Endometrial microvascular endothelial cells (primary cell): ENCODE results near the gene CAT. TPM values are rescaled to one million over a fixed set of nuclear protein-coding genes. Genes with fewer than 3 reads are reported as not detected.

Source experiments
- in situ Hi-C: cut with HindIII; loops from 2 replicates; pipeline ENCODE4 v1.10.0; 2017; ENCODE audit warnings: low sequenced_read_pairs, low pct_unique_long_range_greater_than_20kb; ENCODE audit errors: inconsistent ontology term
- total RNA-seq: library from RNA; depleted of rRNA; stranded (reverse); fragments of >200 nt; gene quantifications from one replicate; pipeline ENCODE4 v1.2.3, GENCODE V29; 2015; ENCODE audit errors: inconsistent ontology term

CAT gene
- total RNA-seq, 1 donor from 2014 or later, result 44.0 TPM

- in situ Hi-C loops, result no loop called here
Observed at GRCh38 chr11:34449013-34449412, 10.3 kb downstream of the CAT start.

DNA sequence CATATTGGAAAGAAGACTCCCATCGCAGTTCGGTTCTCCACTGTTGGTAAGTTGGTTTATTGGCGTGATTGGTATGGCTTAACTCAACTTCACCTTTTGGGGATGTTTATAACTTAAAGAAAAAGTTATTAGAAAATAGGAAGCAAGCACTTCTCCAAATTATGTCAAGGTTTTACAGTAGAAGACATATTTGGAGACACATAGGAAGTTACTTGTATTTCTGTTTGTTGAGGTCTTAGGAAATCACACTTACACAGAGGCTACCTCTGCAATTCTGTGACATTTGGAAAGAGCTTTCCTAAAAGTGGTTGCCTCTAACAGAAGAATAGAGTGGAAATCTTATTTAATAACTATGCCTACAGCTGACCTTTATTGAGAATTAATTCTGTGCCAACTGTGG, 12.3 kb downstream of the CAT start:
- in situ Hi-C loops, result no loop called here

DNA sequence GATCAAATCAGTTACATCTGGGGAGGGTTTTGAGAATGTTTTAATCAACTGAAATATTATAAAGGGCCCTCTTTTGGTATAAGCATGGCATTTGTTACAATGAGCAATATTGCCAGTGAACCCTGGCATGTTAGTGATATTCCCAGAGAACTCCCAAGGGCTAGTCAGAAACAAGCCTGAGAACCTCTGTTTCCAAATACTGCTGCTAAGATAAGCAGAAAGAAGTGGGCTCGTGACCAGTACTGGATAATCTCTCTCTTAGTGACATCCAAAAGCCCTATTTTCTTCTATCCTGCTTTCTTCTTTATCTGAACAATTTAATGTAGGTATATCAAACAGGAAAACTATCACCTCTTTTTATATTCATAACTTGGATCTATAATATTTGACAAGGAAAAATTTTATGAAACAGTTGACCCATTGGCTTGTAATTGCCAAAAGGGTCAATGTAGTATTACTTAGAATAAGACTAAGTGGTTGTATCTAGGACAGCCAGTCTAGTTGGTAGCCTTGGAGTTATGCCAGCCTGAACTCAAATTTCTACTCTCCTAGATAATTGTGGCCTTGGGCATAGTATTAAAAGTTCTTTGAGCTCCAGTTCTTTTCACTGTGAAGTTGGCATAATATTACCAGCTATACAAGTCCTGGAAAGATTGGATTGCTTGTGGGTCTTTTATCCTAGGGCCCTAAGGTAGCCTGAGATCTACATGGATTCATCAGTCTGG, 15.7 kb downstream of the CAT start:
- in situ Hi-C loops, result no loop called here

DNA sequence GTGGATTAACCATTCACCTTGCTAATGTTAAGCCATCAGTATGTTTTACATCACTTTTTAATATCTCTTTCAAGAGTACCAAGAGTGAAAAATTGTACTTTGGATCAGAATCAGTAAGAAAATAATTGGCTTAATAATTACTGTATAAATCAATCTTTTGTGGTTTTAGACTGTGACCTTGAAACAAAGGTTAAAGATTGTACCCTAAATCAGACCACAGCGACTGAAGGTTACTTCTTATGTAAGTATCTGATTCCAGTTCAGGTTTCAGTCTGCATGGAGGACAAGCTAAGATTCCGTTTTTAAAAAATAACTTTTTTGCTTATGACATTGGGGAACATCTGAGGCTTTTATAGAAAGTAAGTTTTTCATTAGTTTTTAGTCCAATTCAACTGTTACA, 18.9 kb downstream of the CAT start:
- in situ Hi-C loops, result no loop called here

DNA sequence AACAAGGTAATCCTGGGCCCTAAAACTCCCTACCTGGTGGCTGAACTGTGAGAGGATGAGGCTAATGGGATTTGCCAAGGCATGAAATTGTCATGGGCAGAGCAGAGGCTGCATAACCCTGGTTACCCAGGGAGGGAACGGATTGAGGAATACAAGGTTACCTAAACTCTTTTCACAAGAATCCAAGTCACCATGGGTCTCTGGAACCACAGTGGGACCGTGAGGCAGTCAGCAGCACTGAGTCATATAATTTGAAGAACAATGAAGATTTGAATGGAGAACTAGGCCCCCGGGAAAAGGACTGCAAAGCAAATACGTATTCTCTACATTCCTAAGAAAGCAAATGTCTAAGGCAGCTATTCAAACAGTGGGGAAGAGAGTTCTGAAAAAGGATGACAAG, 19.8 kb downstream of the CAT start:
- in situ Hi-C loops, result no loop called here

DNA sequence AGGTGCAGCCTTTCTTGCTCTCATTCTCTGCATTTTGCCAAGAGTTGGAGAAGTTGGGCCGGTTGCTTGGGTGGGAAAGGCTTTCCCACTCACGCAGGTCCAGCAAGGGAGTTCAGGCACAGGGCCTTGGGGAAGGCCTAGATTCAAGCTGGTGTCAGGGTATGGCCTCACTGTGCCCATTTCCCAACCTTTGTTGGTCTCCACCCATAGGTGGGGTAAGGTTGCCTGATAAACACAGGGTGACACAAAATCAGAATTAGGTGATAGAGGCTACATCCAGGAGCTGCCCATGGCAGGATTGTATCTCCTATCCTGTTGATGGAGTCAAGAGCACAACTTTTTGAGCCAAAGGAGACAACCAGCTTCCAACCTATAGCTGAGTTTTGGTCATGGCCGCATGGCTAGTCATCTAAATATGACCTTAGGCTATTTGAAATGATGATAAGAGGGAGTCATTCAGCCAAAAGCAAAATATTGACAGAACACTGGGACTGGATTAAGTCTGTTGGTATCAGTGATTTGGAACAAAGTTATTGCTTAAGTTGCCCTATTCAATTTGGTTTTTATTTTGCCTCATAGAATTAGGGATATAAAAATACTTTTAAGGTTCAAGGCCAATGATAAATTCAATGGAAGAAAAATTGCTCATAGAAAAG, 20.9 kb downstream of the CAT start:
- in situ Hi-C loops, result no loop called here

DNA sequence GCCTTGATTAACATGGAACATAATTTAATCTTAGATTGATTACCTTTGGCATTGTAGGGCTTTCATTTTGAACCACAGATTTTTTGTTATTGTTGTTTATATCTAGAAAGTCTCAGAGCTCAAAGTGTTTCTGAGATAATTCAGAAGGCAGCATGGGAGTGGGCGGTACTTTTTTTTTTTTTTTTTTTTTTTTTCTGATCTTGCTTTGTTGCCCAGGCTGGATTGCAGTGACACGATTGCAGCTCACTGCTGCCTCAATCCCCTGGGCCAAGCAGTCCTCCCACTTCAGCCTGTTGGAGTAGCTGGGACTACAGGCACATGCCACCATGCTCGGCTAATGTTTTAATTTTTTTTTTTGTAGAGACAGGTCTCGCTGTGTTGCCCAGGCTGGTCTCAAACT, 21.5 kb downstream of the CAT start:
- in situ Hi-C loops, result no loop called here

- in situ Hi-C loops, result no loop called here
Observed at GRCh38 chr11:34461215-34461614, 22.5 kb downstream of the CAT start.

DNA sequence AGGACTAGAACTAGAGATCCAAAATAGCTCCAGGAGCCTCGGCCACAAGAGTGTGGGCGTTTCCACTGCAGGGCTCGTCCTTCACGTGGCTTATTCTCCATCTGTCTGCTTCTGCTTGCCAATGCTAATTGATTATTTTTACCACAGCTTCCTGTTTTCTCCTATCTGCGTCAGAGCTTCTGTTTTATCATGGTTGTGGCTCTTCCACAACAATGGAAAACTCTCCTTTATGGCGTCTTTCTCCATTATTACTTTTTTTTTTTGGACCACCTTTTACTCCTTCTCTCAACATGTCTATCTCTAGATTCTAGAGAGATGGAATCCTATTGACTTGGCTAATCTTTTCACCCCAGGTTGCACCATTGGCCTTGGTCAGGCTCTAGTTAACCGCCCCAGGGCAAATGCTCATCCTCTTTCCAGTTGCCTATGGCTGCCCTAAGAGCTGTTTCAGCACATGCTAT, 25.9 kb downstream of the CAT start:
- in situ Hi-C loops, result no loop called here

DNA sequence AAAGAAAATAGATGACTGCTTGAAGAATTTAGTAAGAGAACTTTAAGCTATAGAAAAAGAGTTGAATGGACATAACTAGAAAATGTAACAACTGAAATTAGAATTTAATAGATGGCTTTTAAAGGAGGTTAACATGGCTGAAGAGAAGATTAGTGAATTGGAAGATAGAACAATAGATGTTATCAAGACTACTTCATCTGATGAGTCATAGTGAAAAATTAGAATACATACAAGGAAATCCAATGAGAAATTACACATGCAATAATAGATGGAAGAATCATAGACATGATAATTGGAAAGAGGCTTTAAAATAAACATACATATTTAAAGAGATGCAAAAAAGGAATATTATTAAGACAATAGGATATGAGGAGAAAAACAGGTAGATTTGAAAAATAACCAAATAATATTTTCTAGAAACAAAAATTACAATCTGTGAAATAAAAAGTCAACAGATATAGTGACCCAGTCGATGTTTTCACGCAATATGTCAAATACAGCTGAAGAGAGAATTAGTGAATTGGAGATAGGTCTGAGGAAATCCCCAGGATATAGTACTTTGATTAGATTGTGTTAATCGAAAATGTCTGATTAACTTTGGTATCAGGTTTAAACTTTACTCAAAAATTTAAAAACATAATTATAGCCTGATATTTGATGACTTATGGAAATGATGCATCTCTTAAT, 28.2 kb downstream of the CAT start:
- in situ Hi-C loops, result no loop called here

DNA sequence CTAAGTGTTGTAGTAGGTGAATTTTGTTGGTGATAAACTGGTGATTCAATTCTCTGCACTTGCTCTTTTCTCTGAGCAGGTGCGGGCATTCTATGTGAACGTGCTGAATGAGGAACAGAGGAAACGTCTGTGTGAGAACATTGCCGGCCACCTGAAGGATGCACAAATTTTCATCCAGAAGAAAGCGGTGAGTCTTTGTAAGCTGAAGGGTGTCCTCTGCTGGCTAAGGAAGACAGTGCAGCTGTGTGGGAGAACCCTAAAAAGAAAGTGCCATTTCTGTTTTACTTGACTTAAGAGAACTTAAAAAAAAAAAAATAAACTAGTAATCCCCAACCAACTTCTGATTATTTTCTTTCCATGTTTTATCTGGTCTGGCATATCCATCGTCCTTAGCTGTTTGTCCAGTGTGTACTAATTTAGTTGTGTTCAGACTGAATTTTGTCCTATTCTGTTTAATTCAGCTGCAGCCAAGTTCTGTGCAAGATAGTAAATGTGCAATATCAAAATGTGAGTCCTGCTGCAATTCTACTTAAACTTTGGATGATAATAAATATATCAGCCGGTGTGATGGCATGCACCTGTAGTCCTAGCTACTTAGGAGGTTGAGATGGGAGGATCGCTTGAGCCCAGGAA, 29.6 kb downstream of the CAT start:
- in situ Hi-C loops, result no loop called here

DNA sequence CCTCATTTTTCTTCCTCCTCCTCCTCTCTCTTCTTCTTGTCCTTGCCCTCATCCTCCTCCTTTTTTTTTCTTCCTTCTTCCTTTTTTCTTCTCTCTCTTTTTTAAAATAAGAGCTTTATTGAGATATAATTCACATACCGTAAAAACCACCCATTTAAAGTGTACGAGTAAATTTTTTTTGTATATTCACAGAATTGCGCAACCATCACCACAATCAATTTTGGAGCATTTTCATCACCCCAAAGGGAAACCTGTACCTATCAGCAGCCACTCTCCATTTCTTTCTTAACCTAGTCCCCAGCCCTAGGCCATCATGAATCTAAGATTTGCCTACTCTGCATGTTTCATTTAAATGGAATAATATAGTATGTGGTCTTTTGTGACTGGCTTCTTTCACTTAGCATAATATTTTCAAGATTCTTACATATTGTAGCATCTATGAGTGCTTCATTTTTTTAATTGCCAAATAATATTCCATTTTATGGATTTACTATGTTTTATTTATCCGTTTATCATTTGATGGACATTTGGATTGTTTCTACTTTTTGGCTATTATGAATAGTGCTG, 35.0 kb downstream of the CAT start:
- in situ Hi-C loops, result no loop called here

DNA sequence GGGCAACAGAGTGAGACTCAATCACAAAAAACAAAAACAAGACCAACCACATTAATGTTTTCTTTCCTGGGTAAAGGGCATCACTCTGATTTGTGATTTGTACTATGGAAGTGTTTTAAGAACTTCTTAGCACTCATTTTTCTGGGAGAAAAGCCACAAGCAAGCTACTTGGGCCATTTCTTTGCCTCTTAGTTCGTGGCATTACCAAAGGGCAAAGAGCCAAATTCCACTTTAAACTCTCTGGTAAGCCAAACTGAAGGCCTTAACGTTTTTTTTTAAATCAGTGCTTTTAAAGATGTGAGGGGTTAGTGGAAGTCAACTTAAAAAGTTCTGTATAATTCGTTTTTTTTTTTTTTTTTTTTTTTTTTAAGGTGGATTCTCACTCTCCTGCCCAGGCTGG, 36.9 kb downstream of the CAT start:
- in situ Hi-C loops, result no loop called here

DNA sequence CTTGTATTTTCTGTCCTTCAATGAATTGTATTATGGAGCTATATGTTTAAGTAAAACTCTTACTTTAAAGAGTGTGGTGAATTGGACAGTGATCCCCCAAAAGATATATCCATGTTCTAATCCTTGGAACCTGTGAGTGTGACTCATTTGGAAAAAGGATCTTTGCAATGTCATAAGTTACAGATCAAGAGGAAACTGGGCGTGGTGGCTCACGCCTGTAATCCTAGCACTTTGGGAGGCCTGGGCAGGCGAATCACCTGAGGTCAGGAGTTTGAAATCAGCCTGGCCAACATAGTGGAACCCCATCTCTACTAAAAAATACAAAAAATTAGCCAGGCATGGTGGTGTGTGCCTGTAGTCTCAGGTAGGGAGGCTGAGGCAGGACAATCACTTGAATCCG, 38.1 kb downstream of the CAT start:
- in situ Hi-C loops, result no loop called here

- in situ Hi-C loops, result no loop called here
Observed at GRCh38 chr11:34478845-34479663, 40.3 kb downstream of the CAT start.

DNA sequence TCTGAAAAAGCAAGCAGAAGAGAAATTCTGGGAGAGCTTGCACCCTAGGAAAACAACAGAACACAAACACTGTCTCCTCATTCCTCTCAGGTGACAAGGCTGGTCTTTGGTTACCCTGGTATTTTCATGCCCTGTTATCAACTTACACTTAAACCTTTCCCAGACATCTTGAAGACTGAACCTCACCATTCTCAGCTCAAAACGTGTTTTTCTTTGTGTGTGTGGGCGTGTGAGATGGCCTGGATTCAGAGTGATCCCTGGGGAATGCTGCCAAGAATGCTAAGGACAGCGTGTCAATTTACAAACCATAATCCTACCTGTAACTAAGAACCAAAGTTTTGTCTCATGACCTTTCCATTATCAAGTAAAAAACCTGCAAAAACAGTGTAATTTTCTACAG, 41.6 kb downstream of the CAT start:
- in situ Hi-C loops, result no loop called here

GRCh38 chr11:34481307-34481706, 42.6 kb downstream of the CAT start:
- in situ Hi-C loops, result no loop called here

- in situ Hi-C loops, result no loop called here
Observed at GRCh38 chr11:34483106-34483874, 44.6 kb downstream of the CAT start.
